NCI-H345 treated with DMSO at 0.1 percent for 48 hours (cell line): ENCODE results near the gene BIN1.

Source experiments
- DNase-seq: peaks from one replicate; lab custom pipeline; 2025; ENCODE audit not compliant: unreplicated experiment; lab: John Stamatoyannopoulos, UW

Gene BIN1, protein sequence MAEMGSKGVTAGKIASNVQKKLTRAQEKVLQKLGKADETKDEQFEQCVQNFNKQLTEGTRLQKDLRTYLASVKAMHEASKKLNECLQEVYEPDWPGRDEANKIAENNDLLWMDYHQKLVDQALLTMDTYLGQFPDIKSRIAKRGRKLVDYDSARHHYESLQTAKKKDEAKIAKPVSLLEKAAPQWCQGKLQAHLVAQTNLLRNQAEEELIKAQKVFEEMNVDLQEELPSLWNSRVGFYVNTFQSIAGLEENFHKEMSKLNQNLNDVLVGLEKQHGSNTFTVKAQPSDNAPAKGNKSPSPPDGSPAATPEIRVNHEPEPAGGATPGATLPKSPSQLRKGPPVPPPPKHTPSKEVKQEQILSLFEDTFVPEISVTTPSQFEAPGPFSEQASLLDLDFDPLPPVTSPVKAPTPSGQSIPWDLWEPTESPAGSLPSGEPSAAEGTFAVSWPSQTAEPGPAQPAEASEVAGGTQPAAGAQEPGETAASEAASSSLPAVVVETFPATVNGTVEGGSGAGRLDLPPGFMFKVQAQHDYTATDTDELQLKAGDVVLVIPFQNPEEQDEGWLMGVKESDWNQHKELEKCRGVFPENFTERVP

DNA sequence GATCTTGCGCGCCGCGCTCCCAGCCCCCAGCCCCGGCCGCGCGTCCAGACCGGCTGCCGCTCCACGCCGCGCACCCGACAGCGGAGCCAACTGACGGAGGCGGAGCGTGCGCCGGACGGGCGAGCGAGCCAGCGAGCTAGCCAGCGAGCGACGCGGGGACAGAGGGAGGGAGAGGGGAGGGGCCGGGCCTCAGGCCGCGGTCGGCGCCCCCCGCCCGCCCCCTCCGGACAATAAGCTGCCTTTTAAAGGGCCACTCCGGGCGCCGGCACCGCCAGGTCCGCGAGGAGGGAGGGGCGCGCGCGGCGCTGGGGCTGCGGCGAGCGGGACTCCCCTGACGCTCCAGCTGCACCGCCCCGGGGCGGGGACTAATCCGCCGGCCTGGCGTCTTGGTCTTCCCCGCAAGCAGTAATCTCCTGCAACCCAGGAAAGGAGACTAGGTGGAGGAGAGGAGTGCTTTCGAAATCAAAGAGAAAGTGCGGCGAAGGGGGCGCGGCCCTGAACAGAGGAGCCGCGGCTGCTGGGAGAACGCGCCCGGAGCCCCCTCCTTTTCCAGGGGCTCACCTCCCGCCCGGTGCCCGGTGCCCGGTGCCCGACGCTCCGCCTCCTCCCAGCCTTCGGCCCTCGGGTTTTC, at the start of gene BIN1:
Gene BIN1 (minus strand): TSS at position 164 of the 631 bp plus-strand sequence. CDS start 211 bp downstream, outside the sequence.
- DNase-seq: peak; percentile 52

DNA sequence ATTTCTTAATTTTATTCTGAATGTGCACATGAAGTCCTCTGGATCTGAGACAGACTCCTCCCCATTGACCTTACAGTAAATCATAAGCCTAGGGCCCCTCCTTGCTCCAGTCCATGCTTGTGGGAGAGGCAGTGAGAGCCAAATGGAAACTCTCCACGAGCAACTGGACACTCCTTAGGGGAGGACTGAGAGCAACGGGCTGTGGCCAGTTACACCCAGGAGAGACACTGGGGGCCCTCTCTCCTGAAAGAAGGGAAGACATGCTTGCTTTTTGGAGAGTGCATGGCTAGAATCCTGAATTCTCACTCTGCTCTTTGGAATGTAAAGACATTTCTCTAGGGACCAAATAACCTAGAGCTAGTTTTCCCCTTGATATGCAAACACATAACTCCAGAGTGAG, 49.0 kb upstream of the BIN1 start:
- no peak for DNase-seq

DNA sequence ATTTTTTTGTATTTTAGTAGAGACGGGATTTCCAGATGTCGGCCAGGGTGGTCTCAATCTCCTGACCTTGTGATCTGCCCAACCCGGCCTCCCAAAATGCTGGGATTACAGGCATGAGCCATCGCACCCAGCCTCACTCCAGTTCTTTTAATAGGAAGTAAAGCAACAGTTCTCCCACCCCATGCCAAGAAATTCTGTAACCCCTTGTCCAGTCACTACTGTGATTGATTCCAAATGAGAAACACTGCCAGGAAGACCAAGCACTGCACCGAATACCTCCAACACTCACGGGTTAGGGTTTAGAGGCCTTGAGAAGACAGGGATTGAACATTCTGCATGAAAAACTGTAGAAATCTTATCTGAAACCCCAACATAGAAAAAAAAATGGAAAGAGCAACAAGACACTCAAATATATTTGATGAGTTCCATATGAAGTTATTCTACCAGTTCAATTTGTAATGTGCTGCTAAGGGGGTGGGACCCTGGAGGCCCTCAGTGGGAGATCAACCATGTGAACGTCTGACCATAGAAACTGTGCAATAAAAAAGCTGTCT, 48.2 kb upstream of the BIN1 start:
- DNase-seq: no peak

DNA sequence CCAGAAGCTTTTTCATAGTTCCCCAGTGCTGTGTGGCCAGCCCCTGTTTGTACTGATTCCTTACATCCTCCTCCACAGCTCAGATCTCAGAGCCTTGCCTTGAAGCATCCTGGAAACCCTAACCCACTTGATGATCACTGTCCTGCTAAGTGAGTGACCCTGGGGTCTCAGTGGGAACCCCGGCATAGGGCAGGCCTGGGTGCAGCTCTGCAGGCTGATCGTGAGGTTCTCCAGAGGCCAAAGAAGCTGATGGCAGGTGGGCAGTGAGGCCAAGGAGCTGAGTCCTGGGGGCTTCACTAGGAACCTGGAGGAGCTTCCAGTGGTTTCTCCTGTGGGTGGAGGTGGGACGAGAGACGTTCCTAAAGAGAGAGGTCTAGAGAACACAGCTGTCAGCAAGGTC, 47.4 kb upstream of the BIN1 start:
- no peak for DNase-seq

DNA sequence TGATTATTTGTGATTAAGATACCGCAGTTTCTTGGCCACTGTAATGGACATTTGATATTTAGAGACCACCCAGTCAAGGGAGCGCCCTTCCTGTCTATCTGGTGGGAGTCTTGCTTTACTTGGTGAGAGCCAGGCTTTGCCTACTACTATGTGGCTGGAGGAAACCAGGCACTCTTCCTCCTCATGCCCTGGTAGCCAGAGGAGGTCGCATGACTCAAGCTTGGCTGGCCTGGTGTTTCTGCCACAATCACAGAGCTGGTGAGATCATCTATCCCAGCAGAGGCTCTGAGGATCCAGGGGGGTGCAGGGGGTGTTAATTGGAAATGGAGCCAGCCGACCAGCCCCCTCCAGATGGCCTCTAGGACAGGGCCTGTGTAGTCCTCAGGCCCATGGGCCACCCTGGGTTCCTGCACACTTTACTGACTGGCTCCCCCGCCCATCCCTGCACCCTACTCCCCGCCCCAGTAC, 46.8 kb upstream of the BIN1 start:
- no peak for DNase-seq

DNA sequence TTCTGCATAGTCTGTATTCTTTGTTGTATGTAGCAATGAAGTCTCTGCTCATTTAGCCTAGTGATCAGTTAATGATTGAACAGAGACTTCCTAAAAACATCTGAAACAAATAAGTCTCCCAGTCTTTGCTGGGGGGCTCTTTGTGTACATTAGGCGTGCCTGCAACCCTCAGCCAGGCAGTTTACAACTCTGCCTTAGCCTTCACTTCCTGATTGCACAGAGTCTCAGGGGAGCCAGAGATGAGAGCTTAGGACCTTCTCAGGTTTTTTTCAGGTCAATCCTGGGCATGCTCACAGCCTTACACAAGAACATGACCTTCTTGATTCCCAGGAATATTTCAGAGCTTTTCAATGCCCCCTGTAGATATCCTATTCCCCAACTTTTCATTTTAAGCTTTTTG, 44.0 kb upstream of the BIN1 start:
- DNase-seq: no peak

DNA sequence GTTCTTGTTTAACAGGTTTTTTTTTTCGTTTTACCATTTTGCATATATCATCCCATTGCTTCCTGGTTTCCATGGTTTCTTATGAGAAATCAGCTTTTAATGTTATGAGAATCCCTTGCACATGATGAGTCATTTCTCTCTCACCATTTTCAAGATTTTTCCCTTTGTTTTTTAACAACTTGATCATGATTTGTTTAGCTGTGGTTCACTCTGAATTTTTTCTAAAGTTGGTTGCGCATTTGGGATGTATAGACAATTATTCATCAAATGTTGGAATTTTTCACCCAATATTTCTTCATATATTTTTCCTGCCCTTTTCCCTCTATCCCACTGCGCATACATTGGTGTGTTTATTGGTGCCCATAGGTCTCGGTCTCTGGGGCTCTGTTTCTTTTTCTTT, 42.4 kb upstream of the BIN1 start:
- DNase-seq: no peak

DNA sequence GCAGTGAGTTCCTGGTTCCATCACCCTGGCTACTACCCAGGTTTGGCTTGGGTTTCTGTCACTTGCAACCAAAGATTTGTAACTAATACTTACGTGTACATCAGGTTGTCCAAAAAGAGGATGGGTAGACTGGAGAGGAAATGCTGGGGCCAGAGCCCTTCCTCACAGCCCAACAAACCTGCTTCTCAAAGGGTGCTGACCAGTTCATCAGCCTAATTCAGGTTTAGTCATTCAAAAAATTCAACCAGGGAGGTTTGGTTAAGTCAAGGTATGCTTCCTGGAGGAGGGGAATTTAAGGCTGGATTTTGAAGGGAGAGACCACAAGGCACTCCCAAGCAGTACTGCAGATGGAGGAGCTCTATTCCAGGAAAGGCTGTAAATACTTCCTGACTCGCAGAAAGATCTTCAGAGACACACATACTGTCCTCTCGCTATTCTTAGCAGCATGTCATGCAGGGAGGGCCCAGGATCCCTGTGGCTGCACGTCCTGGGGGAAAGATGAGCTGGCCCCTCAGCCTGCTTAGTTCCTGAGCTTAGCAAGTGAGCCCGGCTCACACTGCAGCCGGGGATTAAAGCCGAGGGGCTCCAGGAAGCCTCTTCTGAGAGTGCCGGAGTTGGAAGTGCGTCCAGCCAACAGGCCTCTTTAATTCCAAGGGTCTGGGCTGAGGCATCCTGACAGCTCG, 40.0 kb upstream of the BIN1 start:
- DNase-seq: no peak

DNA sequence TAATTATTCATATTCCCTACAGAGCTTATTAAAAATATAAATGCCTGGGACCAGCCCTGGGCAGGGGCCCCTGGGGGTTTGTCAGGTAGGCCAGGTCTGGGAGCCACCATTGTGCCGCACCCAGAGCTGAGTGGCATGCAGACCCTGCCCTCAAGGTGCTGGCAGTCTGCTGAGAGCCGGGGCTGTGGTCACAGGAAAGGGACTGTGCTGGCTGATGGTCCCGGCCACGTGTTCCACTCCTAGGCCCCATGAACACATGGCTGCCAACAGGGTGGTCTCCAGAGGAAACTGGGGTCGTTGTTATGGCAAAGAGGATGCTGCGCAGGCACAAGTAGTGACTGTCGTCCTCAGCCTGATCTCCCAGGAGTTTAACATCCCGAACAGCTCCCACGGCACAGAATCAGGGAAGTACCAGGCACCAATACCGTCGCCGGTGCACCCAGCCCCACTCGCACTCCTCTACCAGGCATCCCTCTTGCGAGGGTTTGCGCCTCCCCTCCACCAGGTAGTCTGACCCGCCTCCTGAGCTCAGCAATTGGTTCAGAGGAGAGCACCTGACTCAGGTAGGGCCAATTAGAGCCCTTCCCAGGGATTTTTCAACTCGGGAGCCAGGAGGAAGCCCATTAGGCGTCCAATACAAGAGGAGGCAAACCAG, 39.2 kb upstream of the BIN1 start:
- no peak for DNase-seq

DNA sequence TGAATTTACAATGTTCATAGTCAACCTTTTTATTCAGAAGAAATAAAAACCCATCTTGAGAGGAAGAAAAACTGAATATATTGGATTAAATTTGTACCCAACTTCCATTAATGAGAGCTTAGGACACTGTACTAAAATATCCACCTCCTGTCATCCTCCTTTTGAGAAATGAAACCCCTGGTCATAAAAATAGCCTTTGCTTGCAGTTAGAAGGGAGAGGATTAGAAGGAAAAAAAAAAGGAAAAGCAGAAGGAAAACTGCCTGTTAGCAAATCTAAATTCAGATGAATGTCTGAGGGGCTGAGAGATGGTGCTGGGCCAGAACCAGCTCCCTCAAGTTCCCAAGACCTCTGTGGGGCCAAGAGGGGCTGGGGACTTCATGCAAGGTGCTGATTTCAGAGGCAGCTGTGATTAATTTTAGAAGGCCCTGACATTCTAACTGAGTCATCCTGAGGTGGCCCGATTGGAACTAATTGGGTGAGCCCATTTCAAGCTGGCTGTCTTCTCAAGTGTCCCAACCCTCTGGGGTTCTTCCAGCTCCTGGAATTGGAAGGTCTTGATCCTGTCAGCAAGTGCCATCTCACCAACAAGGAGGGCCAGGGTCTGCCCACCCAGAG, 38.4 kb upstream of the BIN1 start:
- no peak for DNase-seq

DNA sequence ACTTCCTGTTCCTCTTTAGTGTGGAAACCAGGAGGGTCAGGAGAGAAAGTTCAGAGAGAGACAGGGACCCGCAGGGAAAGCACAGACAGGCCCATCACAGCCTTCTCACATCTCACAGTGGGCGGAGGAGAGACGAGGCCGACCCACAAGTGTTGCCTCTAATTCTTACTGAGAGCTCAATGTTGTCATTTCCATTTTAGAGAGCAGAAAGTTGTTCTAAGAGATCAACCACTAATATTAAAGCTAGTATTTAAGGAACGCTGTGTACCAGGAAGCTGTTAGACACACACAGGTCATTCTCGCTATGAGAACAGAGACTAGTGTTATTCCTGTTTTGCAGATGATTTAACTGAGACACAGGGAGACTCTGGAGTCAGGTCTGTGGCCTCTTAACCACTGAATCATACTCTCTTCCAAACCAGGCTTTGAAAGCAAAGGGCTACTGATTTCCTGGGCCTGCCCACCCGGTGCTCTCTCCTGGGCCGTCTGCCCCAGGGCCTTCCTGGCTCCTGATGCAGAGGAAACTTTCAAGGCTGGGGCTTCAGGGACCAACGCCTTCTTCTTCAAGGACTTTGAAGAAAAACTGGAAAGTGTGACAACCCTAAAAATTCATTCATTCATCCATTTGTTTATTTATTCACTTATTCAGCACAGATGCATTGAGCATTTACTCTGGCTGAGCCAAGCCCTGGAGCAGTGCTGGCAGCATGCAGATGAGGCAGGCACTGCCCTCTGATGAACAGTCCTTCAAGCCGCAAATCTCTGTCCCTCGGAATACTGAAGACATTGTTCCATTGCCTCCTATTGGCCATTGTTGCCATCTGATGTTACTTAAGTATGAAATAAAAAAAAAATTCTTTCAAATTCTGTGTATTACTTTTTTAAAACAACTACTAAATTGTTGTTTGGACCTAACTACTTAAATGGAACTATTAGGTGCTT, 37.2 kb upstream of the BIN1 start:
- DNase-seq: no peak

DNA sequence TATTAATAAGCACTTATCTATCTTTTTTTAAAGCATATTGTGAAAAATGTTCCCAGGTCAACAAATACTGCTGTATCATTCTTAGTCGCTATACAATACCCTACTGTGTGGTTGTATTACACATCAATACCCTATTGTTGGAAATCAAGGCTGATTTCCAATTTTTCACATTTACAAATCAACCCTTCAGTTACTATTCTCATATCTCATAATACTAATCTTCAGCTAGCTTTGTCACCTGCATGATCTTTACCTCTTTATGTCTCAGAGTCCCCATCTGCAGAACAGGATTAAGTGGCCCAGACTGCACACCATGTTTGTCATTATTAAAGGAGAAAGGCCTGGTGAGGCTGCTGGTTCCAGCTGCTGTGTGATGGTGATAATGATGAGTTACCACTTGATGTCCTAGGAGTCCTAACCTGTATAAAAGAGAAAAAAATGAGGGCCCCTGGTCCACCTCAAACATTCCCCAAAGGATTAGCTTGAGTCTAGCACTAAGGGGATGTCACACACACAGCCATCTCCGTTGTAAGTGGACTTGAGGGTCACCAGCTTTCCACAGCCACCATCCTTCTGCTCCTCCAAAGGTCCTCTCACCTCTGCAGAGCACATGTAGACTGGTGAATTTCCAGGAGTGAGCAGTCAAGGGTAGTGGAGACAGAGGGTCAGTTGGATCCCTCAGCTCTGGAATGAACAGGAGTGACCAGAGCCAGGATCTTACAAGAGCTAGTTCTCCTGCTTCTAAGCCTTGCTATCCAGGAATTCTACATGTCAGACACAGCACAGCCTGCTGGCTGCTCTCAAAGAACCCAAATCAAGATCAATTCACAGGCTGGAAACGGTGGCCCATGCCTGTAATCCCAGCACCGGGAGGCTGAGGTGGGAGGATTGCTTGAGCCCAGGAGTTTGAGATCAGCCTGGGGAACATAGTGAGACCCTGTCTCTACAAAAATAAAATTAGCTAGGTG, 36.0 kb upstream of the BIN1 start:
- no peak for DNase-seq

DNA sequence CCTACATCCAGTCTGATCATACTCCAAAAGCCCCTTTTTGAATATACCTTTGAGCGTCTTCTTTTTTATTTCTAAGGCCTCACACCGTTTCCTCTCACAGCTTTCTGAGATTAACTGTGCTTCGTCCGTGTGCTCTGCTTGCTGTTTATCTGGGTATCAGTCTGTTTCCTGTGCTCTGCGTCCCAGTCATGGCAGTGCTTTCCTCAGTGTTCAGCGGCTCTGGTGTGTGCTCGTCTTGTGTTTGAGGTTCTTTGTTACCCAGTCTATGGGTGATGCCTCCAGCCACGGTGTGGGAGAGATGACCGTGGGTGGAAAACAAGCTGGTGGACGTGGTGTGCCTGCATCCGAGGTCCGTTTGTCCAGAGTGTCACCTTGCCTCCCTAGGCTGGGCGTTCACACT, 33.6 kb upstream of the BIN1 start:
- no peak for DNase-seq

DNA sequence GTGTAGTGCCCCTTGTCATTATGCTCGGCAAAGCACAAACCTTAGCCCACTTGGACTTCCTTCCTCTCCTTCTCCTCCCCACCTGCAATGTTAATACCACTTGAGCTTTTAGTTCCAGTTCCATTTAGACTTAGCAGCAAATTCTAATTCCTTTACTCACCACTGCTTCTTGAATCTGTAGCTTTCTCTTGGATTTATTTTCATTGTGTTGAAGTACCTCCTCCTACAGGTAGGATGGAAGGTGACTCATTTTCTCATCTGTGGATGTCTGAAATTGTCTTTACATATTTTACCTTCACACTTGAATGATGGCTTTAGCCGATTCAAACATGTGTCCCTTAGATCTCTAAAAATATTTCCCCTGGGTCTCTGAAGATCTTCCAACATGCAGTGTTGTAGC, 32.8 kb upstream of the BIN1 start:
- no peak for DNase-seq

DNA sequence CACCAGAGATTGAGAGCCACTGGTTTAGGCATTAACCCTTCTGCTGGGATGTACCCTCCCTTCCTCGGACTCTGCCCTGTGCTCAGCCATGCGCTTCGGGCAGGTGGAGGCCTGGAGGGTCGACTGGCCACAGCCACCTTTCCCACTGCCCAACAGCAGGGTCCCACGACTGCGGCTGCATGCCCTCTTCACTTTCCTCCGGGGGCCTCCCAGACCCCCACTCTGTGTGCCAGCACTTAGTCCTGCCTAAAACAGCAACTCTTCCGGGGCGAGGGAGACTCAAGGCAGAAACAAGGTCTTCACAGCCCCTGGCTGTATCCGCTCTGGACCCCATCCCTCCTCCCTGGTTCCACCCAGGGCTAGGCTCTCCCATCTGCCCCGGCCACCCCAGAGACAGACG, 31.3 kb upstream of the BIN1 start:
- no peak for DNase-seq

DNA sequence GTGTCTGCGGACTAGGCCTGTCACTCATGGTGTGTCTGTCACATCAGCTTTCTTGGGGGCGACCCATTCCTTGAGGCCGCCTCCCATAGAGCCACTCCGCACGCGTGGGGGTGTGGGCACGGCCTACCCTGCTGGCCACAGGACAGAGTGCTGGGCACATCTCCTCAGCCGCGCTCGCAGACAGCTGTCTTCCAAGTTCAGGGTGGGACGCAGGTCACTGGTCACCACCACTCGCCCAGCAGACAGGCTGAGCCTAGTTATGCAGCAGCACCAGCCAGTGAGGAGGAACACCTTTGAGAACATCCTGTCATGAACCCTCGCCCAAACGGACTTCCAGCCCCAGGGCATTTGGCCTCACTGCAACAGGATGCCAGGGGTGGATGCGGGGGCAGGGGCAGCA, 30.8 kb upstream of the BIN1 start:
- no peak for DNase-seq

DNA sequence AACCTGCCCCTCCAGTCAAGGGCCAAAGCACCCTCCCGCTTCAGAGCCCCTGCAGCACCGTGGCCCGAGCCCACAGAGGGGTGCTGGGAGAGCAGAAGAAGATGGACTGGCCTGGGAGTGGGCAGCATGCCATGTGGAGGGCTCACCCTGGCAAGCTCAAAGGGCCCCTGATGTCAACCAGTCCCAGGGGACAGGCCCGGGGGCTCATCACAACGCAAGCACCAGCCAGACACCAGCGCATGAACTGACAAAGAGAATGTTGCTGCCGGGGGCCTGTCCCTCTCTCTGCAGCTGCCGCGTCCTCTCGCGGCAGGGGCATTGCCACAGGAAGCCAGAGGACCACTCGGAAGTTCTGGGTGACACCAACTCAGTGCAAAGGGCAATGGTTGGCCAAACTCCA, 30.3 kb upstream of the BIN1 start:
- no peak for DNase-seq
